ENCODE results near the gene GHR.

GRCh38 chr5:42542106-42542505 lies 118.9 kb downstream of the GHR start:
- TF ChIP-seq CTCF (IDR thresholded peaks at IDR 0.05; ENCODE audit: insufficient read depth, low read depth, low read length) (no peak), EZH2 (IDR thresholded peaks at IDR 0.05; ENCODE audit: insufficient read depth, low read length) (no peak)
